Hippocampal formation (tissue), 2 donors: ENCODE results near the gene POLR1H.
"Not testable (repeated sequence)": the region's sequence is repeated elsewhere in the genome, so short reads cannot be mapped to it uniquely, and the experiment has no call there.

Experiments used
- DNase-seq, 2 donors: peaks; one replicate each; lab custom pipeline; 2025; lab: John Stamatoyannopoulos, UW

Gene POLR1H, protein sequence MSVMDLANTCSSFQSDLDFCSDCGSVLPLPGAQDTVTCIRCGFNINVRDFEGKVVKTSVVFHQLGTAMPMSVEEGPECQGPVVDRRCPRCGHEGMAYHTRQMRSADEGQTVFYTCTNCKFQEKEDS

DNA sequence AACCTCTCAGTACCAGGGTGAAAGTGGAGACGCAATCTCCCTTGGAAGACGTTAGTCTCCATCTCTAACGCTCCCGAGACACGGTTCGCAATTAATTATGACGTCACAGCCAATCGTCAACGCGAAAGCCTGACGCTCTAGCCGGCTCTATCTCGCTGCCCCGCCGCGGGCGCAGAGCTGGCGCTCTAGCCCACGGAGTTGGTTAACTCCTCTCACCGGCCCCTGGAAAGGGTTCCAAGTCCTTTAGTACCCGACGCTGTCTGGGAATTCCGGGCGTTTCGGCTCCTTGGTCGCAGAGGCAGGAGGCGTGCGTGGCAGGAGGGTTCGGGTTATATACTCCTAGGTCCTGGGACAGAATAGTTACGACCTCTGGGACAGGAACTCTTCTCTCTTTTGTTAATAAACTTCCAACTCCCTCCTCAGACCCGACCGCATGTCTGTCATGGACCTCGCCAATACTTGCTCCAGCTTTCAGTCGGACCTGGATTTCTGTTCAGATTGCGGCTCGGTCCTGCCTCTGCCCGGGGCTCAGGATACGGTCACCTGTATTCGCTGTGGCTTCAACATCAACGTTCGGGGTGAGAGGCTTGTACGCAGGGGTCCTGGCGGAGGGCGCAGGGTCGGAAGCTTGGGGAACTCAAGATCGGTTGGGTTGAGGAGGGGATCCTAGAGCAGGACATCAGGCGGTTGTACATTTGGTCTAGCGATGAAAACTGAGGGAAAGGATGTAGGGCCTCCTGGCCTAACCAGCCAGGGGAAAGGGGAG lies at the start of gene POLR1H:
POLR1H (plus strand) TSS at position 174 of the 766 bp plus-strand sequence; CDS start at position 434, 260 bp downstream.
- peak; percentile 89 to 98 for DNase-seq

DNA sequence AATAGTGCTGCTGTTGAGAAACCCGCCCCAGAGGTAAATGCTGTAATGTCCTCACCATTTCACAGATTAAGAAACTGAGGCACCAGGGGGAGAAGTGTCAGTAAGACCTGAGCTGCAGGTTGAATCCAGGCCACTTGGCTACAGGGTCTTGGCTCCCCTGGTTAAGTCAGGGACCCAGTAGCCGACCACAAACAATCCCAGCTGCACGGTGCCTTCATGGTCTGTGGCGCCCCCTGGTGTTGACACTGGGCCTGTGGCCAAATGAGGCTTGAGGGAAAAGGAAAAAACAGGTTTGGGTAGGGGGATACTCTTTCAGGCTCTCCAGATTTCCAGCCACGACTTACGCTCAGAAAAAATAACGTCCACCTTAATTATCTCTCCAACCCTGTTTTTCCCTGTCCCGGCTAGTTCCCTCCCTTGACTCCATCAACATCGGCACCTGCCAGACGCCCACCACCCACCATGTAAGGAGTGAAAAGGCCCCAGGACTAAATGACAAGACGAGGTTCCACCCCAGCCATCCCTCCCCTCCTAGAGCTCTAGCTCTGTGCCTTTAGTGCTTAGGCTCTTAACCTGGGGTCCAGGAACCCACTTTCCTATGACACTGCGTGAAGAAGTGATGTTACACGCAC lies 47.7 kb upstream of the POLR1H start:
- no peak for DNase-seq

DNA sequence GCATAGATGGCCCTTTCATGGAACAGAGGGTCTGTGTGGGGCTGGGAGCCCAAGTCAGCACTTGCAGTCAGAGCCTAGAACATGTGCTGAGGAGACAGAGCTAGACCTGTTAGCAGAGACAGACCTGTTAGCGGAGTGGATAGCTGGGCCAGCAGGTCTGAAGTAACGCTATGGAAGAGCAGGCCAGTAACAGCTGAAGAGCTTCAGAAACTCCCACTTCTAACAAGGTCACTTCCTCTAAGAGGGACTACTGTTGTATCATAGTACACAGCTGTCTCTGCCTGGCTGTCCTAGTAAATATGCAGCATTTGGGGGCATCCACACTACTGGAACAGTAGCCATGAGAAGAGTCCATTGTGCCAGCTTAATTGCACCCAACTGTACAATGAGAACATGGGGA lies 41.2 kb upstream of the POLR1H start:
- no peak for DNase-seq

DNA sequence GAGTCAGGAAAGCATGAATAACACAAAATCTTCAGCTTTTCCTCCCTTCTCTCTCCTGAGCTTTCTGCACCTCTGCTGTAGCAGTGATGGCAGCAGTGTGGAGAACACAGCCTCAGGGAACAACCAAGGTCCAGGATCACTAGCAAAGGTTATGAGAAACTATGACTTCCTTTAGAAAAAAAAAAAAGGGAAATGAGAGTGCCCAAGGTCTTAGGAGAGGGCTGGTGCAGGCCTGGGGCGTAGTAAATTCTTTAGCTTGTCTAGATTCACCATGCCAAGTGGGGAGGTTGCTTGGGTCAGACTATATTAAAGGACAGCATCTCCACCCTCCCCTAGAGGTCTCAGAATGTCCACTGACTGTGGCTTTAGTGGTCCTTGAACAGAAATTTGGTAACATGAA lies 40.4 kb upstream of the POLR1H start:
- no peak for DNase-seq

DNA sequence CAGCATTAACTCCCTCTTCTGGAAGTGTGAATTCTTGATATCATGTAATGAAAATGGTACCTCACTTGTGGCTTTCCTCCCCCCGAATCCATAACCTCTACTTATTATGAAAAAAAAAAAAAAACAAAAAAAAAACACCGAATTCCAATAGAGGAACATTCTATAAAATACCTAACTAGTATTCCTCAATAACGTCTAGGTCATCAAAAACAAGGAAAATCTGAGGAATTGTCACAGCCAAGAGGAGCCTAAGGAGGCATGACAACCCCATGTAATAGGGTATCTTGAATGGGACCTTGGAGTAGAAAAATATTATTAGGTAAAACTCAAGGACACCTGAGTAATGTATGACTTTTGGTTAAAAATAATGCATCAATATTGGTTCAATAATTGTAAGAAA lies 38.9 kb upstream of the POLR1H start:
- DNase-seq = no peak

DNA sequence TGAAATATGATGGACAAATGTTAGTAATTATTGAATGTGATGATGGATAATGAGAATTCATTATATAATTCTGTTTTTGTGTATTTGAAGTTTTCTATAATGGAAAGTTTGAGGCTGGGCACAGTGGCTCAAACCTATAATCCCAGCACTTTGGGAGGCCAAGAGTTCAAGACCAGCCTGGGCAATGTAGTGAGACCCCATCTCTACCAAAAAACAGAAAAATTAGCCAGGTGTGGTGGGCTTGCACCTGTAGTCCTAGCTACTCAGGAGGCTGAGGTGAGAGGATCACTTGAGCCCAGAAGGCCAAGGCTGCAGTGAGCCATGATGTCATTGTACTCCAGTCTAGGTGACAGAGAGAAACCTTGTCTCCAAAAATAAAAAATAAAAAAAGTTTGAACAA lies 38.4 kb upstream of the POLR1H start:
- not testable (repeated sequence) for DNase-seq

DNA sequence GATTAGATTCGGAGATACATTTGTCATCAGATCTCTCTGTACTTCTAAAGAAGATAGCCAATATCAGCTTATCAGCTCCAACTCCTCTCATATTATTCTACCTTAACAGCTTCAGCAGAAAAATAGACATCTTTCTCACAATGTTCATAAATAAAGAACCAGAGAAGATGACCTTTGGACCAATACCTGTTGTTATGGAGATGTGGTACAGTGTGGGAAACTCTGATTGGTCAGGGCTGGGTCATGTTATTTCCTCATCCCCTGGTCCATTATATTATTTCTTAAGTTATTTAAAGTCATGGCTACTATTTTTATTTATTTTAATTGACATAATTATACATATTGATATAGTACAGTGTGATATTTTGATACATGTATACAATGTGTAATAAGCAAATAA lies 35.9 kb upstream of the POLR1H start:
- DNase-seq = no peak

DNA sequence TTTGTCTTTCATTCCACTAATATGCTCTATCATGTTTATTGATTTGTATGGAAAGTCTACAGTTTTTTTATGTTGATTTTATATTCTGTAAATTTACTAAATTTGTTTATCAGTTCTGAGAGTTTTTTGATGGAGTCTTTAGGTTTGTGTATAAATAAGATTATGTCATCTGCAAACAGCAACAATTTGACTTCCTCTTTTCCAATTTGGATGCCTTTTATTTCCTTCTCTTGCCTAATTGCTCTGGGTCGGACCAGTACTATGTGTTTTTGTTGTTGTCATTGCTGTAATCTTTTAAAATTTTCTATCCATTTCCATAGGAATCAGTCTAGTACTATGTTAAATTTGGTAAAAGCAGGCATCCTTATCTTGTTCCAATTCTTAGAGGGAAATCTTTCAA lies 31.5 kb upstream of the POLR1H start:
- DNase-seq = no peak

DNA sequence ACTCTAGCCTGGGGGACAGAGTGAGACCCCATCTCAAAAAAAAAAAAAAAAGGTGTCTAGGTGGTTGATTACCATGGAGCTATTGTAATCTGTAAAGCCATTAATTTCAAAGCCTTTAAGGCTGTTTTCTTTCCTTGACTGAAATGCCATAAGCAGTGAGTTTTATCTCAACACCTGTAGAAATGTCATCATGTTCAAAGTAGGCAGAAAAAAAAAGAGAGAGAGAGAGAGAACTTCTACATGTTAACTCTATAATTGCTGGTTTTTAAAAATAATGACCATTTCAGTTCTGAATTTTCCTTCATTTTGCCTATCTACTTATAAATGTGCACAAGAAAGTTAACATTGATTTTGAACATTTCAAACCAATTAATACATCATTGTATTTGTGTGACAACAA lies 29.7 kb upstream of the POLR1H start:
- no peak for DNase-seq

DNA sequence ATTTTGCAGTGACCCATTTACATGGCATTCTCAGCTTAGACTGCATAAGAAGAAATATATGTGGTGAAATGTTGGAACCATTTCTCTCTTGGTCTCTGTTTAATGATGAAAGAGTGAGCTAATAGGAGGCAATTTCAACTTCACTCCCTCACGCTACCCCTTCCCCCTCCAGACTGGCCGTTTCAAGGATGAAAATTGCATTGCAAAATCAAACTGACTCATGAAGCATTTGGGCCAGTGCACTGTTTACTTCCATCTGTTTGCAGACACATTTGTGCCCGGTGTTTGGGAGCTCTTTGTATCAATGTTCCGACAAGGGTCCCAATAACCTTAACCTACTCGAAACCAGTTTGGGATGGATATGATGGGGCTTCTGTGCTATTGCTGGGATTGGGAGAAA lies 27.6 kb upstream of the POLR1H start:
- DNase-seq = not testable (repeated sequence)

DNA sequence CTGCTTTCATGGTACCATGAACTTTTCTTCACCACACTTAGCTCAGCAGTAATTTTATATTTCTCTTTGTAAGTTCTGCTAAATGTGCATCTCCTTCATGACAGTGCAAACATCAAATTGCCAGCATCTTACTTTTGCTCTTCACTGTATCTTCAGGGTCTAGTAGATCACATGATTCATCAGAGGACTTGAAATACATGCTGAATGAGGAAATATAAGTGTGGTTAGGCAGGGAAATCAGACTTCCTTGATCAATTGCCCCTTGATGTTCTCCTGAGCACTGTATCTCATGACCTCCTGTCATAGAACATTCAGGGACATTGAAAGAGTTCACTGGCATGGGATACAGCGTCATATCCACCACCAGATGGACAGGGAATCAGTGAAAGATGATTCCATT lies 25.3 kb upstream of the POLR1H start:
- DNase-seq = no peak

DNA sequence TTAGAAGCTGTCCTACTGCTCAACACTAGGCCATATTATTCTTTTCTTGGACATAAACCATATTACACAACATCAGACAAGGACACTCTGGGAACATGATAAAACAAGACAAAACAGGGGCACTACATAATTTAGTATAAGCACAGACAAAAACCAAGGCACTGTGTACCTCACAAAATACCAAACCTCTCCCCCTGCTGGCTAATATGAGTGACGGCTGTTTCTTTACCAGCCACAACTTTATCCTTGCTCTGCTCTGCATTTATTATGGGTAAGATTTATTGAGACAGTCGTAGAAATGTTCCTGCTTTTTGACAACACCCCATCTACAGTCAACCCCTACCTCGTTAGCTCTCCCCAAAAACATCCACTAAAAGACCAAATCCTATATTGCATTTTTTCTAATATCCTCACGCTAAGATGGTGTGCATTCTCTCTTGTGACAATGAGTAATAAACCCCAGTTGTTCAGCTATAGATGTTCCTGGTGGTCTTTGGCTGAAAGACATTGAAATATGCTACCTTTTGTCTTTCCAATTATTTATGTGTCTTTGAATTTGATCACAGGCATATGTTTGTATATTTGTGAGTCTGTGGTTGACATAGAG lies 23.8 kb upstream of the POLR1H start:
- DNase-seq = no peak

DNA sequence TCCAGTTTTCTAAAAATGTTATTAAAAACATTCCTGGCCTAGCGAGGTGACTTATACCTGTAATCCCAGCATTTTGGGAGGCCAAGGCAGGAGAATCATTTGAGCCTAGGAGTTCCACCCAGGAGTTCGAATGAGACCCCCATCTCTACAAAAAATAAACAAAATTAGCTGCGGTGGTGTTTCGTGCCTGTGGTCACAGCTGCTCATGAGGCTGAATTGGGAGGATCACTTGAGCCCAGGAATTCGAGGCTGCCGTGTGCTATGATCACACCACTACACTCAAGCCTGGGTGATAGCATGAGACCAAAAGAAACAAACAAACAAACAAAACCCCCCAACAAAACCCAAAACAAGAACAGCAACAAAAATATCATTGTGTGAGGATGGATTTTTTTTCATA lies 19.8 kb upstream of the POLR1H start:
- DNase-seq = no peak

DNA sequence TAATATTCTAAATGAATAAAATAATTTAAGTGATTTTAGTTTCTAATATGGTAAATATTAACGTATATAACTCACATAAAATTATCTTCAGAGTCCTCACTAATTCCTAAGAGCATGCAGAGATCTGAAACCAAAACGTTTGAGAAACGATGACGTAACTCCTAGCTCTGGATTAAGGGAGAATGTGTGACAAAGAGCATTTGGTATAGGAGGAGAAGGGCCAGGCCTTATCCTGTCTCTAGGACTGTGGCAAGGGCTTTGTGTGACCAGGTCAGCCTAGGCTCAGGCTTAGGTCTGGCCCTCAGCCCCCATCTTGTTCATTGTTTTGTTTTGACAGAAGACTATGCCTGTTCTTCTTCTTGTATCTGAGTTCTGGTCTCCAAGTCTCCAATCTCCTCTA lies 19.2 kb upstream of the POLR1H start:
- DNase-seq = no peak

DNA sequence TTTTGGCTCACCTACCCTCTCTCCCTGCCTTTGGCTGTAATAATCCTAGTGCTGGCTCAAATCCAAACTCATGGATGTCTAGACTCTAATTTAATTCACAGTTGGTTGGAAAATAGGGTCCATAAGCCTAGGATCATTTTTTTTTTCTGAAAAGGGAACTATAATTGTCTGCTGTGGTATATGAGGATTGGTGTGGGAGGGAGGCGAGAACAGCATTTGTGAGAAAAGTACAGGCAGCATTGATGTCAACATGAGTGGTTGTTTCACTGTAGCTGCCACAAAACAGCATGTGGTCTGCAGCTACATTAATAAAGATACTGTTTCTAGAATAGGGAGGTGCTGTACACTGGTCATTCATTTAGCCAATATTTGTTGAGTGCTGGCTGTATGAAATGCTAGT lies 18.6 kb upstream of the POLR1H start:
- no peak for DNase-seq

DNA sequence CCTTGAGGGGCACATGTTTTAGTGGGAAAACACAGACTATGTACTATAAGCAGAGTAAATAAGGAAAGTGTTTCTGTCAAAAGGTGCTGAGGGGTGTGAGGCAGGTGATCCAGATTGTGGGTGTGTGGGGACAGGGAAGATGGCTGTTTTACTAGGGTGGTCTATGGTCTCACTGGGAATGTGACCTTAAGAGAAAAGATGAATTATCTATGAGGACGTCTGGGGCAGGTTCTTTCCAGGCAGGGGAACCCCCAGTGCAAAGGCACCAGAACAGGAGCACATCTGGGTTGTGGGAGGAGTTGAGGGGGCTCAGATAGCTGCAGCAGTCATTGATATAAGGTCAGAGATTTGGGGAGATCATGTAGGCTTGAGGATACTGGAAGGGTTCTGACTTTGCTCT lies 18.2 kb upstream of the POLR1H start:
- no peak for DNase-seq

DNA sequence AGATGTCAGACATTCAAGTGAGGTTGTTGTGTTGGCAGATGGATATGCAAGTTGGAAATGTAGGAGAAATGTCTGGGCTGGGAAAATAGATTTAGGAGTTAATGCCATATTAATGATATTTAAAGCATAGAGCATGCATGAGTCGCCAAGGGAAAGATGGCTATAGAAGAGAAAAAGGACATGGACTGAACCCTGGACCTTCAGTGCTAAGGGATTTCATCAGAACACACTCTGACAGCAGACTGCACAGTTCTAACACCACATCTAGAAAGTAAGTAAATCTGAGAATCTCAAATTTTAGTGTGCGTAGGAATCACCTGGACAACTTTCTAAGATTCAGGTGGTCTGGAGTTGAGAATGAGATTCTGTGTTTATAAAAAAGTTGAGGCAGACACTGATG lies 17.3 kb upstream of the POLR1H start:
- DNase-seq = no peak

DNA sequence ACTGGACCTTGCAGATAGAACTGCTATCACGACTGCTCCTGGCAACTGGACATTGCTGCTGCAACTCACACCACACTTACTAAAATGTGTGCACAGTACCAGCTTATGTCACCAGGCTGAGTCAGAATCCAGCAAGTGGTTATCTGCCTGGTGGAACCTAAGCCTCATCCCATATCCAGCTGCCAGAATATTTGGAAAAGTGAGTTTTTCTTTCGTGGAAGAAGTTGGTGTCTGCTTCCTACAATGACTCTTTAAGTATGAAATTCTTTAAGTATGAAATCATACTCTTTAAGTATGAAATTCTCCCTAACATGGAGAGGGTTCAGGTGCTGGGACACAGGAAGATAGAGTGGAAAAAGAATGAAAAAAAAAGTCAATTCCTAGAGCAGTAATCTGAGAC lies 16.4 kb upstream of the POLR1H start:
- DNase-seq = no peak

DNA sequence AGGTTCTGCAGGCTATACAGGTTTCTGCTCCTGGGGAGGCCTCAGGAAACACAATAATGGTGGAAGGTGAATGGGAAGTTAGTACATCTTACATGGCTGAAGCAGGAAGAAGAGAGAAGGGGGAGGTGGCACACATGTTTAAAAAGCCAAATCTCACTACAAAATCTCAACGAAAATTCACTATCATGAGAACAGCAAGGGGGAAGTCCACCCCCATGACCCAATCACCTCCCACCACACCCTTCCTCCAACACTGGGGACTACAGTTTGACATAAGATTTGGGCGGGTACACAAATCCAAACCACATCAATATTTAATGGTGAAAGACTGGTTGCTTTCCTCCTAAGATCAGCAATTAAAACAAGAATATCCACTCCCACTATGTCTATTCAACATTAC lies 13.8 kb upstream of the POLR1H start:
- no peak for DNase-seq

DNA sequence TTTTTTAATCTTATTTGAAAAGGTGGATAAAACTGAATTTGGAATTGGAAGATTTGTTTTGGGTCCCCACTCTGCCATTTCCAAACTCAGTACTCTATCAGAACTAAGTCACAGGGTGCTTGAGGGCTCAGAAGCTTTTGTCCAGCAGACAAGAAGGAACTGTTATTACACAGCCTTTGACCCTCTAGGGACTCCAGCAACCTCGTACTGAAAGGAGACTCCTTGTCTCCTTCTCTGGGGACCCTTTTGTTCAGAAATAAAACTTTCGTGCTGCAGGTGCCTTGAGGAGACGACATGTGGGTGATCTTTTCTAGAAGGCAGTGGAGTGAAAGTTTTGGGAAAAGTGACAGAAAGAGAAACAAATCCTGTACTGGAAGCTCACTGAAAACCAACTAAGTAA lies 7.4 kb upstream of the POLR1H start:
- no peak for DNase-seq

DNA sequence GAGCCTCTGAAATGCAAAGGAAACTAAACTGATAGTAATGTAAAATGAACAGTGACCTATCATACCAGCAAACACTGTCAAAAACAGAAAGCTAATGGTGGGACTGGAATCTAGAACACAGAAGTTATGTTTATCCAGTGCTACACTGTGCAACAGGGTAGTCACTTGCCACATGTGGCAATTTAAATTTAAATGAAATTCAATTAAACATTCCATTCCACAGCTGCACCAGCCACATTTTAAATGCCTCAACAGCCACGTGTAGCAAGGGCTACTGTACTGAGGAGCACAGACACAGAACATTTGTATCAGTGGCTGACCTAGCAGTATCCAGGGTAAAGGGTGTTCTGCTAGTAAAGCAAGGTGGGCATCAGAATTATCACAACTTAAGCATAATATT lies 5.6 kb upstream of the POLR1H start:
- DNase-seq = no peak

DNA sequence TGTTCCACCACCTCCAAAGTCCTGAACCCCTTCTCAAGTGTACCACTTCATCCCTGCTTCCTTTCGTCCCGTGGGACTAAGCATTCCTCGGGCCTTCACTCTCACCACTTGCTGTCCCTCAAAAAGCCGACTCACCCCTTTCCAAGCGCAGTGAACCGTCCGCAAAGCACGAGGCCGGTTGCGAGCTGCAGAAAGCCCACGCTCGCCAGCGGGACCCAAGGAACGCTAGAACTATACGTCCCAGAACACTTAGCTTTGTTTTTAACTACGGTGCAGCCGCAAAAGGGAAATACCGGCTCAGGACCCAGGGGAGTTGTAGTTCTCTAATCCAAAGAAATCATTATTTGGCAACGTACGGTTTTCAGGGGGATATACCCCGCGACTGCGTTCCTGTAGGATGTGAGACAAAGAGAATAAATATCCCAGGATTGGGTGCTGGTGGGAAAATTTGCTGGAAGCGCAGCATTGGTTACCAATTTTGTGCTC lies 416 bp upstream of the POLR1H start:
- no peak for DNase-seq

DNA sequence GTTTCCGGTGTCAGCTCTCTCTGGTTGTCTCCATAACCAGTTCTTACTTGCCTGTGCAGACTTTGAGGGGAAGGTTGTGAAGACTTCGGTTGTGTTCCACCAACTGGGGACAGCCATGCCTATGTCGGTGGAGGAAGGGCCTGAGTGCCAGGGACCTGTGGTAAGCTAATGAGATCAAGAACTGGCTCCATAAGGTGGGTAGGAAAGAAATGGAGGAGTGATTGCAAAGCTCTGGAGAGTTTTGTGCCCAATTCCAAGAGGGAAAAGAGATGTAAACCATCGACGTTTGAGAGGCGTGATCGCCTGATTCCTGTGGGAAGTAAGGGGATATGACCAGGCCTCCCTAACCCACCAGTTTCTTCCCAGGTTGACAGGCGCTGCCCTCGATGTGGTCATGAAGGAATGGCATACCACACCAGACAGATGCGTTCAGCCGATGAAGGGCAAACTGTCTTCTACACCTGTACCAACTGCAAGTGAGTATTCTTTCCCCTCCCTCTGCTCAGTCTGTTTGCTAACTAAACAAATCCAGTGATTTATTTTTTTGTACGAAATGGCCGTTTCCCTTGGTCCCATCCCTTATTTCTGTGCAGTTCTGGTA lies 893 bp downstream of the POLR1H start:
- no peak for DNase-seq
